DOHH2 (cell line): Measurements from ENCODE around the gene ZNF746.

Experiments
- H3F3A ChIP-seq: fragments of 200-600 bp; sonication (generic), shearing (Covaris generic); 2 replicates; pipeline ENCODE4 v1.6.0; 2016; ENCODE audit warnings: antibody characterized with exemption, mild to moderate bottlenecking; ENCODE audit not compliant: control insufficient read depth, insufficient read depth
- H3K27ac ChIP-seq: fragments of 200-600 bp; sonication (generic); 2 replicates; pipeline ENCODE4 v1.5.1; 2014; ENCODE audit warnings: low read depth, mild to moderate bottlenecking, low read length, moderate library complexity
- H3K27me3 ChIP-seq: fragments of 200-600 bp; sonication (generic); 2 replicates; pipeline ENCODE4 v1.6.1; 2014; ENCODE audit warnings: mild to moderate bottlenecking, low read length, mixed read lengths; ENCODE audit not compliant: control insufficient read depth
- H3K36me3 ChIP-seq: fragments of 200-600 bp; sonication (generic); 2 replicates; pipeline ENCODE4 v1.6.1; 2014; ENCODE audit warnings: mild to moderate bottlenecking, low read length, moderate library complexity, mixed read lengths; ENCODE audit not compliant: control insufficient read depth
- H3K4me1 ChIP-seq: fragments of 200-600 bp; sonication (generic); 2 replicates; pipeline ENCODE4 v1.6.1; 2014; ENCODE audit warnings: mild to moderate bottlenecking, low read length, mixed read lengths; ENCODE audit not compliant: control insufficient read depth
- H3K4me2 ChIP-seq: fragments of 200-600 bp; sonication (generic); 2 replicates; pipeline ENCODE4 v1.6.0; 2014; ENCODE audit warnings: mild to moderate bottlenecking, low read length, moderate library complexity
- H3K4me3 ChIP-seq: fragments of 200-600 bp; sonication (generic); 2 replicates; pipeline ENCODE4 v1.5.1; 2014; ENCODE audit warnings: mild to moderate bottlenecking, low read length, mixed read lengths
- H3K79me2 ChIP-seq: fragments of 200-600 bp; sonication (generic); 2 replicates; pipeline ENCODE4 v1.6.1; 2014; ENCODE audit warnings: mild to moderate bottlenecking, low read length, mixed read lengths; ENCODE audit not compliant: control insufficient read depth
- H3K9me2 ChIP-seq: fragments of 200-600 bp; sonication (generic); replicated peaks from 2 replicates; pipeline ENCODE4 v1.6.1; 2014; ENCODE audit warnings: mild to moderate bottlenecking, low read length, mixed read lengths; ENCODE audit not compliant: control insufficient read depth
- H3K9me3 ChIP-seq: fragments of 200-600 bp; sonication (generic); 2 replicates; pipeline ENCODE4 v1.6.1; 2014; ENCODE audit warnings: antibody characterized with exemption, low read length, mixed read lengths; ENCODE audit not compliant: control insufficient read depth, insufficient read depth
- H4K20me1 ChIP-seq: fragments of 200-600 bp; sonication (generic); 2 replicates; pipeline ENCODE4 v1.6.0; 2014; ENCODE audit warnings: low read depth, mild to moderate bottlenecking, antibody characterized with exemption, low read length, moderate library complexity; ENCODE audit not compliant: control insufficient read depth, insufficient read depth
- CTCF ChIP-seq: fragments of 200-600 bp; sonication (generic); IDR thresholded peaks from one replicate; pipeline ENCODE4 v1.5.1; 2014; ENCODE audit warnings: antibody characterized with exemption, mild to moderate bottlenecking, low read depth, low read length; ENCODE audit not compliant: poor library complexity, severe bottlenecking
- EZH2phosphoT487 ChIP-seq: fragments of 200-600 bp; sonication (generic); IDR thresholded peaks from 2 replicates; pipeline ENCODE4 v1.6.1; 2017; ENCODE audit warnings: borderline replicate concordance, mild to moderate bottlenecking, antibody characterized with exemption, low read length, moderate library complexity, mixed read lengths

Gene ZNF746

GRCh38 chr7:149509774-149510173, 12.2 kb upstream of the ZNF746 start:
- Histone ChIP-seq H3K36me3 (no peaks in the 10 kb centered on the region), H3K79me2 (no peaks in the 10 kb centered on the region), H3K27me3 (0 out of 2 replicates have a peak, but pooled peaks cover 4% of the 10 kb centered on the region), H3K9me2 (no peaks in the 10 kb centered on the region), H3K4me1 (no peaks in the 10 kb centered on the region), H3F3A (no peaks in the 10 kb centered on the region), H3K27ac (no peak overlapping the region), H3K9me3 (peaks cover 28% of the 10 kb centered on the region), H4K20me1 (no peaks in the 10 kb centered on the region), H3K4me2 (no peak overlapping the region), H3K4me3 (no peak overlapping the region)
- TF ChIP-seq CTCF, result no peak
- no peak for TF ChIP-seq EZH2phosphoT487

GRCh38 chr7:149505551-149505950, 7.9 kb upstream of the ZNF746 start:
- Histone ChIP-seq H3F3A (no peaks in the 10 kb centered on the region), H3K4me1 (peaks cover under 1% of the 10 kb centered on the region; the same call in 1 of the 2 replicates), H3K9me2 (no peaks in the 10 kb centered on the region), H3K27ac (no peak overlapping the region), H3K9me3 (peaks cover 28% of the 10 kb centered on the region), H3K36me3 (no peaks in the 10 kb centered on the region), H3K79me2 (no peaks in the 10 kb centered on the region), H4K20me1 (no peaks in the 10 kb centered on the region), H3K4me2 (no peak overlapping the region), H3K27me3 (peaks cover 9% of the 10 kb centered on the region), H3K4me3 (no peak overlapping the region)
- no peak for TF ChIP-seq CTCF

GRCh38 chr7:149501651-149502050, 4.0 kb upstream of the ZNF746 start:
- no peaks in the 10 kb centered on the region for H3K9me2 ChIP-seq
- no peaks in the 10 kb centered on the region for H4K20me1 ChIP-seq
- peaks cover 22% of the 10 kb centered on the region for H3K27me3 ChIP-seq
- no peak overlapping the region for H3K27ac ChIP-seq
- peaks cover 11% of the 10 kb centered on the region for H3K9me3 ChIP-seq
- peaks cover 6% of the 10 kb centered on the region for H3K79me2 ChIP-seq
- H3K4me3 ChIP-seq, result no peak overlapping the region
- H3K36me3 ChIP-seq, result peaks cover 3% of the 10 kb centered on the region; the same call in 1 of the 2 replicates
- TF ChIP-seq EZH2phosphoT487, result no peak
- TF ChIP-seq CTCF, result no peak
- no peak overlapping the region for H3K4me2 ChIP-seq
- H3K4me1 ChIP-seq, result peaks cover 22% of the 10 kb centered on the region
- H3F3A ChIP-seq, result 0 out of 2 replicates have a peak, but pooled peaks cover 2% of the 10 kb centered on the region
